NOMO-1 (cell line): Measurements from ENCODE around the gene REC8.

Source experiments
- DNase-seq, 2 experiments: peaks; one replicate each; lab custom pipeline; 2025; ENCODE audit not compliant: unreplicated experiment in 2 of 2; lab: John Stamatoyannopoulos, UW

Gene REC8

GRCh38 chr14:24181371-24182077, 9.6 kb downstream of the REC8 start:
- no peak for DNase-seq

GRCh38 chr14:24182110-24182882, 10.4 kb downstream of the REC8 start:
- no peak for DNase-seq

GRCh38 chr14:24183014-24183481, 11.2 kb downstream of the REC8 start:
- no peak for DNase-seq

GRCh38 chr14:24184104-24184970, 12.5 kb downstream of the REC8 start:
- DNase-seq, result no peak

GRCh38 chr14:24185026-24185425, 13.1 kb downstream of the REC8 start:
- no peak for DNase-seq

- no peak for DNase-seq
Measured at GRCh38 chr14:24185741-24186140, 13.9 kb downstream of the REC8 start.

- DNase-seq, result no peak
Measured at GRCh38 chr14:24186831-24187538, 15.1 kb downstream of the REC8 start.

GRCh38 chr14:24187539-24187915, 15.6 kb downstream of the REC8 start:
- no peak for DNase-seq

GRCh38 chr14:24188251-24189058, 16.6 kb downstream of the REC8 start, which contains the start of gene IPO4:
Gene IPO4, minus strand, starts transcription at chr14:24188816. Its CDS starts 29 bp downstream, at chr14:24188787.
- peak; percentile 94 to 95 for DNase-seq

GRCh38 chr14:24189059-24189375, 17.1 kb downstream of the REC8 start:
- DNase-seq, result no peak

GRCh38 chr14:24189460-24189859, 17.6 kb downstream of the REC8 start:
- DNase-seq, result no peak

- DNase-seq, result no peak
Measured at GRCh38 chr14:24190416-24190815, 18.5 kb downstream of the REC8 start.

GRCh38 chr14:24192933-24193332, 21.1 kb downstream of the REC8 start:
- DNase-seq, result no peak

GRCh38 chr14:24194186-24194872, 22.4 kb downstream of the REC8 start:
- DNase-seq, result no peak

GRCh38 chr14:24194873-24195185, 22.9 kb downstream of the REC8 start:
- DNase-seq, result no peak

- DNase-seq, result peak; percentile 78 to 80
Measured at GRCh38 chr14:24195186-24196070, 23.5 kb downstream of the REC8 start, which contains the start of gene TM9SF1. Gene TM9SF1, minus strand, starts transcription at chr14:24195441. Its CDS starts 422 bp downstream, at chr14:24195019.

GRCh38 chr14:24196071-24197055, 24.5 kb downstream of the REC8 start:
- DNase-seq, result peak; percentile 28
